GM18499 (cell line): ENCODE measurements around the gene CXorf49.
"Not testable (repeated sequence)": the region's sequence is repeated elsewhere in the genome, so short reads cannot be mapped to it uniquely, and the experiment has no call there.

Source experiments
- ATAC-seq: cut with Tn5 transposase; IDR thresholded peaks from one replicate; pipeline ENCODE4 v1.9.1; 2021; ENCODE audit warnings: moderate number of reproducible peaks; ENCODE audit not compliant: insufficient read depth, unreplicated experiment

Gene CXorf49

DNA sequence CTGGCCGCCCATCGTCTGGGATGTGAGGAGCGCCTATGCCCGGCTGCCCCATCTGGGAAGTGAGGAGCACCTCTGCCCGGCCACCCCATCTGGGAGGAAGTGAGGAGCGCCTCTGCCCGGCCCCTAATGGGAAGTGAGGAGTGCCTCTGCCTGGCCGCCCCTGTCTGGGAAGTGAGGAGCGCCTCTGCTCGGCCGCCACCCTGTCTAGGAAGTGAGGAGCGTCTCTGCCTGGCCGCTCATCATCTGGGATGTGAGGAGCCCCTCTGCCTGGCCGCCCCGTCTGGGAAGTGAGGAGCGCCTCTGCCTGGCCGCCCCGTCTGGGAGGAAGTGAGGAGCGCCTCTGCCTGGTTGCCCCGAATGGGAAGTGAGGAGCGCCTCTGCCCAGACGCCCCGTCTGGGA, 42.4 kb downstream of the CXorf49 start:
- ATAC-seq, result not testable (repeated sequence)

DNA sequence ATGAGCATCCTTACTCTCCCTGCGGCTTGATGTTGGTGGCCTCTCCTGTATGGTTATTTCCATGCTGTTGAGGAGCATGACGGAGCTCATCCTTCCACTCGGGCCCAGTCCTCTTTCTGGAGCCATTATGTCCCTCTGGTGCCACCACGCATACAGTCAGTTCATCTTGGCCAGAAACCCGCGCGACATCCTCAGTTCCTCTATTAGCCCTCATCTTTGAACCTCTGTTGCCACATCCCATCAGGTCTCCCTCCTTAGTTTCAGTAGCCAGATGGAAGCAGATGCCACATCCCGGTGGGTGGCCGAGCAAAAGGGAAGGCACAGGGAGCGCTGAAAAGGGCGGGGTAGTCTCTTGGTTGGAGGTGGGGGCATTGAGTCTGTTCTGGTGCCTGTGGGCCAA, 46.1 kb downstream of the CXorf49 start:
- no peak for ATAC-seq

GRCh38 chrX:71671043-71671780, 46.9 kb downstream of the CXorf49 start:
- ATAC-seq, result no peak

GRCh38 chrX:71669947-71670346, 48.1 kb downstream of the CXorf49 start:
- not testable (repeated sequence) for ATAC-seq

DNA sequence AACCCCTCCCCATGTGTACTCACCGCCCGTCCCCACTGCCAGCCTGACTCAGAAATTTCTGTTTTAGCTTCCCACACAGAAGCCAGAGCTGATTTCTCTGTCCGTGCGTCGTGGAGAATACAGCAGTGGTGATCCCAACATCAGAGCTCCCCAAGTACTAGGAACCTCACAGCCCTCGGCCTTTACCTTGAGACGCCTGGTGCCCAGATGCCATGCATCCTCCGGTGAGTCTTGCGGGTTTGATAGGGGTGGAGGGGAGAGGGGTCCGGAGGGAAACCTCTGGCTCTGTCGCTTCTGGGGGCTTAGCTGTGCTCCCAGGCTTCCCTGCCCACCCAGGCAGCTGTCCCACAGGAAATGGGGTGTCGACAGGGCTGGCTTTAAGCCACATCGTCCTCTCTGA, 48.6 kb downstream of the CXorf49 start:
- no peak for ATAC-seq

DNA sequence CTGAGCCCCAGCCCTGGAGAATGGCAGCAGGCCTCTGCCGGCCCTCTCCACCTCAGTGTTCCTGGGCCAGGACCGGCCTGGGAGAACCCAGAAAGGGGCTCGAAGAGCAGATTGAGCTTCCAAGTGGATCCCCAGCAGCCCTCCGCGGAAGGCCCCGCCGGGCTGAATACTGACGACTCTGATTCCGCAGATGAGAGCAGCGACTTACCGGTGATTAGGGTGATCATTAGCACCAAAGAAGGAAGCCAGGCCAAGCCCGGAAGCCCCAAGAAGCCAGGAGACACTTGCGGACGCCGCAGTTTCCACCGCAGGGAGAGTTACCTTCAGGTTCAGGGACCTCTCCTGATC, 49.9 kb downstream of the CXorf49 start:
- ATAC-seq, result no peak

DNA sequence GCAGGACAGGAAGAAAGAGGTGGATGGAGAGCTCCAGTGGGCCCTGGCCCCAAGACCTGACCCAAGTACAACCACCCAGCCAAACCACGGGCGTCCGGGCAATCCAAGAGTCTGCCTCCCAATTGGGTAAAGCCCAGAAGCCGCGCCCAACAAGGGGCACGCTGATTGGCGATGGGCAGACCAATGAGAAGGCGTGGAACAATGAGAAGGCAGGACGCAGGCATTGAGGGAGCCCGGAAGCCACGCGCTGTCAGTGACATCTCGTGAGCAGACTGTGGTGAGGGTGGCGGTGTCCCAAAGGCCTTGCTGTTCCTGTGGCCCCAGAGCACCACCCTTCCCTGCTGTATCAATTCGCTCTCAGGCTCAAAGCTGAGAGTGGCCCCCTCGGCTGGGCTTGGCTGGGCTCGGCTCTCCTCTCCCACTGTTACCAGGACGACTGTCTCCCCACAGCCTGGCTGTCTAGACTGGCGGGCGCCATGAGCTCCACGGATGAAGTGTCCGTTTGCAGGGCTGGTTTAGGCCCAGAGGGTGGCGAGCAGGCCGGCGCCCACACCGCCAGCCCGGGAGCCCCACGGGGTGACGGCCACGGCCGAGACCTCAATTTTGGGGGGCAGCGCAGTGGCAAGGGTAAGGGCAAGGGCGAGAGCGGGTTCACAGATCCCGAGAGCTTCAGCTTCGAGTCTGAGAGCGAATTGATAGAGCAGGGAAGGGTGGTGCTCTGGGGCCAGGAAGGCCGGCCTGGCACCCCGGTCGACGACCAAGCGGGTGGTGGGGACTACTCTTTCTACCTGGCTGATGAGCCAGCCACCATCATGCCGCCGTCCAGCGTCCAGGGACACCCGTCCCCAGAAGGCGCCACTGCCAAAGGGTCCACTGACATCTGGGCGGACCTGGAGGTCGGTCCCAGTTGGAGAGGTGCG, 50.5 kb downstream of the CXorf49 start, which contains the start of gene LOC101059915:
Gene LOC101059915, plus strand, starts transcription at position 219 of the 920 bp plus-strand sequence.
- no peak for ATAC-seq

DNA sequence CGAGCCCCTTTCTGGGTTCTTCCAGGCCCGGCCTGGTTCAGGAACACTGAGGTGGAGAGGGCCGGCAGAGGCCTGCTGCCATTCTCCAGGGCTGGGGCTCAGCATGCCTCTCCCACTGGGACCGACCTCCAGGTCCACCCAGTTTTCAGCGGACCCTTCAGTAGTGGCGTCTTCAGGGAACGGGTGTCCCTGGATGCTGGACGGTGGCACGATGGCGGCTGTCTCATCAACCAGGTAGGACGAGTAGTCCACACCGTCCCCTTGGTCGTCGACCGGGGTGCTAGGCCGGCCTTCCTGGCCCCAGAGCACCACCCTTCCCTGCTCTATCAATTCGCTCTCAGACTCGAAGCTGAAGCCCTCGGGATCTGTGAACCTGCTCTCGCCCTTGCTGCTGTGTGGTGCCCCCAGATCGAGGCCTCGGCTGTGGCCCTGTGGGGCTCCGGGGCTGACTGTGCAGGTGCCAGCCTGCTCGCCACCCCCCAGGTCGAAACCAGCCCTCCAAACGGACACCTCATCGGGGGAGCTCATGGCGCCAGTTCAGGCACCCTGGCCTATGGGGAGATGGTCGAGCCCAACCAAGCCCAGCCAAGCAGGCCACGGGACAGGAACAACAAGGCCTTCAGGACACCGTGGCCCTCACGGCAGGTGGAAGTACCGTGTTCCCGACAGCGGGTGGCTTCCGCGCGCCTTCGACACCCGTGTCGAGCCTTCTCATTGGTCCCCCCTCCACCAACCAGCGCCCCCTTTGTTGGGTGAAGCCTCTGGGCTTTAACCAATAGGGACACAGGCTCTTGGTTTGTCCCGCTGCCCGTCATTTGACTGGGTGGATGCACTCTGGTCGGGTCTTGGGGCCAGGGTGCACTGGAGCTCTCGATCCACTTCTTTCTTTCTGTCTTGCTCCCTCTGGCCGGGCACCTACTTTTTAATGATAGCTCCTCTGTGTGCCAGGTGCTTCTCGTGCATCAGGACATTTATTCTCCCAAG, 51.6 kb downstream of the CXorf49 start:
- ATAC-seq, result no peak

GRCh38 chrX:71665747-71666146, 52.3 kb downstream of the CXorf49 start:
- no peak for ATAC-seq

DNA sequence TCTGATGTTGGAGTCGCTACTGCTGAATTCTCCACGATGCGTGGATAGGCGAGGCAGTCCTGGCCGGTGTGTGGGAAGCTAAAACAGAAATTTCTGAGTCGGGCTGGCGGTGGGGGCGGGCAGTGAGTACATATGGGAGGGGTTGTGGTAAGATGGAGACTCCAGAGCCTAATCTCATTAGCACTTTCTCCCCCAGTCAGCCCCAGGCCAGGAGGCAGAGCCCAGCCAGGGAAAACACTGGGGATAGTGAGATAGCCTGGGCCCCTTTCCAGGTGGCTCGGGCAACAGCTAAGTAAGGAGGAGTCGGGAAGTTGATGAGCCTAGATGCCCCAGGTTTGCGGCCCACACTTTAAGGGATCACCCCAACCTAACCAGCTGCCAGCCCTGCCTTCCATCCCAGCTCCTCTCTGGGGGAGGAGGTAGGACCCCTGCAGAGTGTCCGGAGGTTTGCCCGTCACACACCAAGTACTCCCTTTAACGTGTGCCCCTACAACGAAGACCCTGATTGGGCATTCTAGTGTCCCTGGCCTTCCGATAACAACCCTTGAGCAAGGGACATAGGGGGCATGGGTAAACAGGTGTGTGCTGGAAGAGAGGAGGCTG, 53.1 kb downstream of the CXorf49 start:
- no peak for ATAC-seq
